HepG2 (cell line): ENCODE measurements around the gene PIK3C3.

Experiments used
- CTCF ChIP-seq: sonication (generic); formaldehyde crosslinking; IDR thresholded peaks from 2 replicates; pipeline ENCODE4 v1.5.0; 2020; ENCODE audit warnings: mild to moderate bottlenecking, missing genetic modification reagents, moderate library complexity
- NKX3-1 ChIP-seq: sonication (generic); formaldehyde crosslinking; IDR thresholded peaks from 2 replicates; pipeline ENCODE4 v1.5.0; 2020; ENCODE audit warnings: missing genetic modification reagents
- POLR2A ChIP-seq, 2 experiments: IDR thresholded peaks; 2 replicates each; pipeline ENCODE4 v1.6.1; 2011; ENCODE audit warnings: low read depth in 2 of 2, low read length in 2 of 2, mild to moderate bottlenecking in 1 of 2, moderate library complexity in 1 of 2; ENCODE audit not compliant: insufficient read depth in 1 of 2
- ZNF841 ChIP-seq: sonication (generic); formaldehyde crosslinking; IDR thresholded peaks from 2 replicates; pipeline ENCODE4 v1.8.1; 2023; ENCODE audit warnings: missing genetic modification reagents, borderline replicate concordance

GRCh38 chr18:41974796-41975201, 19.8 kb downstream of the PIK3C3 start:
- TF ChIP-seq ZNF841 (CRISPR knock-in tag) (no peak), NKX3-1 (CRISPR knock-in tag) (no peak), CTCF (no peak), POLR2A (IDR thresholded peaks at IDR 0.05; ENCODE audit: insufficient read depth in 1 of 2, low read depth in 2 of 2, low read length in 2 of 2) (no peak)
